HCT116 (cell line): ENCODE results near the gene CREB1.

Source experiments
- CEBPB ChIP-seq: IDR thresholded peaks from 2 replicates; pipeline ENCODE4 v1.6.1; 2012; ENCODE audit warnings: low read depth
- CTCF ChIP-seq, 3 experiments: fragments of 200-600 bp in 1 of 3; sonication (generic) in 1 of 3; IDR thresholded peaks in 2 of 3; conservative IDR thresholded peaks in 1 of 3; 2 replicates each; pipeline ENCODE4 v1.5.1; 2012 to 2017; ENCODE audit warnings: low read depth in 2 of 3, low read length in 2 of 3, antibody characterized with exemption in 1 of 3, borderline replicate concordance in 1 of 3, control low read depth in 1 of 3, mild to moderate bottlenecking in 1 of 3, mixed read lengths in 1 of 3, mixed run types in 1 of 3, moderate library complexity in 1 of 3; ENCODE audit not compliant: insufficient read depth in 1 of 3
- EZH2 ChIP-seq: fragments of 200-600 bp; sonication (generic); IDR thresholded peaks from 2 replicates; pipeline ENCODE4 v1.6.1; 2017; ENCODE audit warnings: antibody characterized with exemption, mixed run types
- JUND ChIP-seq: IDR thresholded peaks from 2 replicates; pipeline ENCODE4 v1.6.1; 2012
- POLR2A ChIP-seq: IDR thresholded peaks from 2 replicates; pipeline ENCODE4 v1.7.0; 2011; ENCODE audit warnings: borderline replicate concordance; ENCODE audit not compliant: insufficient read depth, insufficient read length; ENCODE audit errors: extremely low read depth
- RAD21 ChIP-seq: IDR thresholded peaks from 2 replicates; pipeline ENCODE4 v1.6.1; 2012; ENCODE audit warnings: low read depth, mild to moderate bottlenecking
- ZFX ChIP-seq: fragments of 450-650 bp; IDR thresholded peaks from 2 replicates; pipeline ENCODE4 v1.6.1; 2017
- TF ChIP-seq, protein P1 (sequence below): IDR thresholded peaks from 2 replicates; pipeline ENCODE4 v1.6.1; 2012
- TF ChIP-seq, protein P2 (sequence below): IDR thresholded peaks from 2 replicates; pipeline ENCODE4 v1.6.1; 2011; ENCODE audit warnings: mild to moderate bottlenecking, low read length, moderate library complexity; ENCODE audit not compliant: insufficient replicate concordance; ENCODE audit errors: extremely low read depth

DNA sequence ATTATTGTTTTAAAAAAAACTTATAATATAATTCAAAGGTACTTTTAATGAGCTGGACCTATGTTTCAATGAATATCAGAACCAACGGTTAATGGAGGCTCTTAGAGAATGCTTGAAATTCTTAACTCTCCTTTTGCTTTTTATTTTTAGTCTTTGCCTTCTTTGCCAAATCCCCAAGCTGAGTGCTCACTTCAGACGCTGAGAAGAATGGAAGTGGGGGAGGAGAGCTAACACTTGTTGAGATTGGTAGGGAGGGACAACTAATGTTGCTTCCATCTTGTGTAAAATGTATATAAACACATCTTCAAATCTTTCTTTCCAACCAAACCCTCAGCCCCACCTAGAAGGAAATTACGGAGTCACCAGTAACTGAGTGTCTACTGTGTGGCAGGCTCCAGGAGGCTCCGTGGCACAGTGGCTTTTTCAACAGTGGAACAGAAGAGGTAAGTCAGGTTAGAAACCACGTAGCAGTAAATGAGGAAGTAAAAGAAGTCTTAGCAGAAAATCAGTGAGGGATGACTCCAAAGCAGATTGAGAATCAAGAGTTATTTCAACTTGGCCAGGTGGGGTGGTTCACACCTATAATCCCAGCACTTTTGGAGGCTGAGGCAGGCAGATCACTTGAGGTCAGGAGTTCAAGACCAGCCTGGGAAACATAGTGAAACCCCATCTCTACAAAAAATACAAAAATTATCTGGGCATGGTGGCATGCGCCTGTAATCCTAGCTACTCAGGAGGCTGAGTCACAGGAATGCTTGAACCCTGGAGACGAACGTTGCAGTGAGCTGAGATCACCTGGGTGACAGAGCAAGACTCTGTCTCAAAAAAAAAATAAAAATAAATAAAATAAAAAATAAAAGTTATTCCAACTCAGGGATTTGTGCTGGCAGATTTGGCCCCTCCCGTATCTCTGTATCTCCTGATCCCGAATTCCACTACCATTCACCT lies 45.0 kb upstream of the CREB1 start:
- no peak for TF ChIP-seq CTCF (IDR thresholded peaks at IDR 0.05 in 2 of 3, conservative IDR thresholded peaks at IDR 0.05 in 1 of 3; ENCODE audit: borderline replicate concordance in 1 of 3, insufficient read depth in 1 of 3, low read depth in 2 of 3, low read length in 2 of 3)
- no peak for TF ChIP-seq CEBPB
- no peak for TF ChIP-seq ZFX
- no peak for TF ChIP-seq POLR2A
- TF ChIP-seq, protein P1, sequence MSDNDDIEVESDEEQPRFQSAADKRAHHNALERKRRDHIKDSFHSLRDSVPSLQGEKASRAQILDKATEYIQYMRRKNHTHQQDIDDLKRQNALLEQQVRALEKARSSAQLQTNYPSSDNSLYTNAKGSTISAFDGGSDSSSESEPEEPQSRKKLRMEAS, result no peak
- no peak for TF ChIP-seq RAD21
- no peak for TF ChIP-seq EZH2
- TF ChIP-seq JUND, result no peak
- TF ChIP-seq, protein P2, sequence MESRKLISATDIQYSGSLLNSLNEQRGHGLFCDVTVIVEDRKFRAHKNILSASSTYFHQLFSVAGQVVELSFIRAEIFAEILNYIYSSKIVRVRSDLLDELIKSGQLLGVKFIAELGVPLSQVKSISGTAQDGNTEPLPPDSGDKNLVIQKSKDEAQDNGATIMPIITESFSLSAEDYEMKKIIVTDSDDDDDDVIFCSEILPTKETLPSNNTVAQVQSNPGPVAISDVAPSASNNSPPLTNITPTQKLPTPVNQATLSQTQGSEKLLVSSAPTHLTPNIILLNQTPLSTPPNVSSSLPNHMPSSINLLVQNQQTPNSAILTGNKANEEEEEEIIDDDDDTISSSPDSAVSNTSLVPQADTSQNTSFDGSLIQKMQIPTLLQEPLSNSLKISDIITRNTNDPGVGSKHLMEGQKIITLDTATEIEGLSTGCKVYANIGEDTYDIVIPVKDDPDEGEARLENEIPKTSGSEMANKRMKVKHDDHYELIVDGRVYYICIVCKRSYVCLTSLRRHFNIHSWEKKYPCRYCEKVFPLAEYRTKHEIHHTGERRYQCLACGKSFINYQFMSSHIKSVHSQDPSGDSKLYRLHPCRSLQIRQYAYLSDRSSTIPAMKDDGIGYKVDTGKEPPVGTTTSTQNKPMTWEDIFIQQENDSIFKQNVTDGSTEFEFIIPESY, result no peak
